ENCODE measurements around the gene TMPRSS6. TPM values are rescaled to one million over a fixed set of nuclear protein-coding genes. Genes with fewer than 3 reads are reported as not detected.

TMPRSS6 gene
- total RNA-seq, 4 donors from 2014 or later = 0.16 to 4.9 (median 0.41) TPM; not detected in 1

- in situ Hi-C loops (cut with MboI; ENCODE audit: low pct_ligation_motif_present in 1 of 4, low pct_unique_long_range_greater_than_20kb in 1 of 4, low sequenced_read_pairs in 3 of 4) = no loop called here
- no peaks in the 10 kb centered on the region for H3K27me3 ChIP-seq
- H3K27ac ChIP-seq = peak overlapping the region; percentile 92 to 99 (median 99)
- H3K36me3 ChIP-seq = no peaks in the 10 kb centered on the region
- WGBS, 2 donors (ENCODE audit: low coverage in 1 of 2) = 6% methylated on average over 17 of the region's 35 CpGs; no CpG with 5 or more reads in 1 of the 2 donors
- no peaks in the 10 kb centered on the region for H3K9me3 ChIP-seq
- intact Hi-C loops (cut with DNase I; ENCODE audit: low total_unique reads) = no loop called here
- peak; percentile 86 for DNase-seq
- H3K4me3 ChIP-seq = peak overlapping the region; percentile 56 to 97 (median 93)
- peaks cover 49 to 79% (median 76%) of the 10 kb centered on the region in 4 donors for H3K4me1 ChIP-seq
- peak; percentile 63 for TF ChIP-seq POLR2A (IDR thresholded peaks at IDR 0.05)
- TF ChIP-seq CTCF (IDR thresholded peaks at IDR 0.05) = peak in 1 of 5 experiments; percentile 24
- peak in 2 of 3 donors; percentile 25 to 51 for TF ChIP-seq POLR2AphosphoS5 (IDR thresholded peaks at IDR 0.05)
- TF ChIP-seq EP300 (IDR thresholded peaks at IDR 0.05; ENCODE audit: low read depth) = no peak
These were observed 90.7 kb downstream of the TMPRSS6 start for GRCh38 chr22:37018815-37019308.

- peak overlapping the region; percentile 56 to 97 (median 93) for H3K4me3 ChIP-seq
- peaks cover 50 to 83% (median 76%) of the 10 kb centered on the region in 4 donors for H3K4me1 ChIP-seq
- DNase-seq = no peak
- 44 to 60% methylated on average over 1 to 44 of the region's 45 CpGs for WGBS, 2 donors (ENCODE audit: low coverage in 1 of 2)
- in situ Hi-C loops (cut with MboI; ENCODE audit: low pct_ligation_motif_present in 1 of 4, low pct_unique_long_range_greater_than_20kb in 1 of 4, low sequenced_read_pairs in 3 of 4) (no loop called here), intact Hi-C loops (cut with DNase I; ENCODE audit: low total_unique reads) (no loop called here)
- H3K9me3 ChIP-seq = no peaks in the 10 kb centered on the region
- H3K36me3 ChIP-seq = no peaks in the 10 kb centered on the region
- H3K27ac ChIP-seq = peak overlapping the region; percentile 92 to 99 (median 99)
- TF ChIP-seq POLR2A (IDR thresholded peaks at IDR 0.05) (no peak), POLR2AphosphoS5 (IDR thresholded peaks at IDR 0.05) (peak in 1 of 3 donors; percentile 45)
- no peaks in the 10 kb centered on the region for H3K27me3 ChIP-seq
These were observed 91.3 kb downstream of the TMPRSS6 start for GRCh38 chr22:37018086-37018814.

- intact Hi-C loops (cut with DNase I; ENCODE audit: low total_unique reads) (no loop called here), in situ Hi-C loops (cut with MboI; ENCODE audit: low pct_ligation_motif_present in 1 of 4, low pct_unique_long_range_greater_than_20kb in 1 of 4, low sequenced_read_pairs in 3 of 4) (no loop called here)
- peak overlapping the region; percentile 92 to 99 (median 99) for H3K27ac ChIP-seq
- DNase-seq = no peak
- H3K9me3 ChIP-seq = no peaks in the 10 kb centered on the region
- H3K36me3 ChIP-seq = no peaks in the 10 kb centered on the region
- WGBS, 2 donors (ENCODE audit: low coverage in 1 of 2) = 63% methylated on average over 10 of the region's 10 CpGs; no CpG with 5 or more reads in 1 of the 2 donors
- no peaks in the 10 kb centered on the region for H3K27me3 ChIP-seq
- TF ChIP-seq EP300 (IDR thresholded peaks at IDR 0.05; ENCODE audit: low read depth) = no peak
- TF ChIP-seq POLR2A (IDR thresholded peaks at IDR 0.05) = no peak
- TF ChIP-seq POLR2AphosphoS5 (IDR thresholded peaks at IDR 0.05) = no peak
- no peak for TF ChIP-seq CTCF (IDR thresholded peaks at IDR 0.05)
- peaks cover 41 to 83% (median 76%) of the 10 kb centered on the region in 4 donors for H3K4me1 ChIP-seq
- peak overlapping the region in 3 of 4 donors; percentile 56 to 97 (median 96) for H3K4me3 ChIP-seq
These were observed 92.2 kb downstream of the TMPRSS6 start for GRCh38 chr22:37017356-37017755.

- Histone ChIP-seq H3K27ac (peak overlapping the region; percentile 92 to 99 (median 99)), H3K4me3 (peak overlapping the region in 1 of 4 donors; percentile 97), H3K36me3 (no peaks in the 10 kb centered on the region), H3K9me3 (no peaks in the 10 kb centered on the region), H3K4me1 (peaks cover 34 to 83% (median 74%) of the 10 kb centered on the region in 4 donors), H3K27me3 (no peaks in the 10 kb centered on the region)
- peak; percentile 89 for DNase-seq
- in situ Hi-C loops (cut with MboI; ENCODE audit: low pct_ligation_motif_present in 1 of 4, low pct_unique_long_range_greater_than_20kb in 1 of 4, low sequenced_read_pairs in 3 of 4) = no loop called here
- intact Hi-C loops (cut with DNase I; ENCODE audit: low total_unique reads) = no loop called here
- WGBS, 2 donors (ENCODE audit: low coverage in 1 of 2) = 55 to 59% methylated on average over 9 to 14 of the region's 14 CpGs
- TF ChIP-seq CTCF (IDR thresholded peaks at IDR 0.05) = no peak
- TF ChIP-seq POLR2A (IDR thresholded peaks at IDR 0.05) = peak; percentile 52
- TF ChIP-seq POLR2AphosphoS5 (IDR thresholded peaks at IDR 0.05) = peak; percentile 28 to 83 (median 59)
- no peak for TF ChIP-seq EP300 (IDR thresholded peaks at IDR 0.05; ENCODE audit: low read depth)
These were observed 93.2 kb downstream of the TMPRSS6 start for GRCh38 chr22:37016134-37016910.

All from transverse colon (tissue), 4 donors.